Glutamatergic neuron (in vitro differentiated cells): Measurements from ENCODE around the gene GBP4. TPM values are rescaled to one million over a fixed set of nuclear protein-coding genes. Genes with fewer than 3 reads are reported as not detected.

ENCODE experiments used
- DNase-seq: peaks from one replicate; pipeline ENCODE4 v3.0.0; 2022
- H3K27ac Mint-ChIP-seq: one replicate; pipeline ENCODE4 v1.8.0; 2020; ENCODE audit warnings: mild to moderate bottlenecking, mixed read lengths, inconsistent platforms; ENCODE audit not compliant: unreplicated experiment
- H3K27me3 Mint-ChIP-seq: one replicate; pipeline ENCODE4 v1.8.0; 2020; ENCODE audit warnings: mild to moderate bottlenecking, moderate library complexity, mixed read lengths, inconsistent platforms; ENCODE audit not compliant: unreplicated experiment
- H3K36me3 Mint-ChIP-seq: one replicate; pipeline ENCODE4 v1.8.0; 2020; ENCODE audit warnings: mild to moderate bottlenecking, mixed read lengths, inconsistent platforms; ENCODE audit not compliant: unreplicated experiment
- H3K4me1 Mint-ChIP-seq: one replicate; pipeline ENCODE4 v1.8.0; 2020; ENCODE audit warnings: mild to moderate bottlenecking, low read depth, mixed read lengths, inconsistent platforms; ENCODE audit not compliant: unreplicated experiment
- H3K4me3 Mint-ChIP-seq: one replicate; pipeline ENCODE4 v1.8.0; 2020; ENCODE audit warnings: mild to moderate bottlenecking, mixed read lengths, inconsistent platforms; ENCODE audit not compliant: unreplicated experiment
- H3K9me3 Mint-ChIP-seq: one replicate; pipeline ENCODE4 v1.8.0; 2020; ENCODE audit warnings: mild to moderate bottlenecking, moderate library complexity, mixed read lengths, inconsistent platforms; ENCODE audit not compliant: unreplicated experiment
- CTCF ChIP-seq: fragments of 200-600 bp; sonication (generic); IDR thresholded peaks from one replicate; pipeline ENCODE4 v1.5.0; 2021; ENCODE audit not compliant: partially characterized antibody, unreplicated experiment
- total RNA-seq: library from RNA; stranded (reverse); fragmentation: NEBNext Ultra II Directional; extraction: Animal tissue kit (Norgen Biotek cat#: 25700); gene quantifications from one replicate; pipeline ENCODE4 v1.2.1, GENCODE V29; 2021; ENCODE audit not compliant: unreplicated experiment

Gene GBP4
- total RNA-seq, 1 donor from 2014 or later: not detected

GRCh38 chr1:89165811-89166210 lies 32.9 kb downstream of the GBP4 start:
- Mint-ChIP-seq H3K27ac (no peak overlapping the region), H3K36me3 (no peaks in the 10 kb centered on the region), H3K4me1 (no peaks in the 10 kb centered on the region), H3K9me3 (no peaks in the 10 kb centered on the region), H3K27me3 (no peaks in the 10 kb centered on the region), H3K4me3 (no peak overlapping the region)
- TF ChIP-seq CTCF: no peak
- no peak for DNase-seq

GRCh38 chr1:89151047-89151446 lies 47.7 kb downstream of the GBP4 start:
- H3K36me3 Mint-ChIP-seq: no peaks in the 10 kb centered on the region
- peaks cover 2% of the 10 kb centered on the region for H3K27me3 Mint-ChIP-seq
- no peak for DNase-seq
- TF ChIP-seq CTCF: no peak
- no peak overlapping the region for H3K27ac Mint-ChIP-seq
- H3K4me1 Mint-ChIP-seq: peaks cover 9% of the 10 kb centered on the region
- no peak overlapping the region for H3K4me3 Mint-ChIP-seq
- peaks cover 2% of the 10 kb centered on the region for H3K9me3 Mint-ChIP-seq

GRCh38 chr1:89149976-89150375 lies 48.8 kb downstream of the GBP4 start:
- no peak overlapping the region for H3K4me3 Mint-ChIP-seq
- H3K27ac Mint-ChIP-seq: no peak overlapping the region
- peaks cover 2% of the 10 kb centered on the region for H3K27me3 Mint-ChIP-seq
- DNase-seq: no peak
- H3K4me1 Mint-ChIP-seq: peaks cover 9% of the 10 kb centered on the region
- no peaks in the 10 kb centered on the region for H3K36me3 Mint-ChIP-seq
- H3K9me3 Mint-ChIP-seq: peaks cover 2% of the 10 kb centered on the region
- TF ChIP-seq CTCF: no peak

GRCh38 chr1:89149229-89149628 lies 49.5 kb downstream of the GBP4 start:
- H3K27ac Mint-ChIP-seq: peak overlapping the region; percentile 53

More at GRCh38 chr1:89149229-89149628, 49.5 kb downstream of the GBP4 start:
- Mint-ChIP-seq H3K27me3 (peaks cover 2% of the 10 kb centered on the region), H3K4me1 (peaks cover 9% of the 10 kb centered on the region), H3K4me3 (no peak overlapping the region), H3K9me3 (peaks cover 2% of the 10 kb centered on the region), H3K36me3 (no peaks in the 10 kb centered on the region)
- peak; percentile 59 for DNase-seq
- no peak for TF ChIP-seq CTCF
